ENCODE results near the gene RALGDS. TPM values are rescaled to one million over a fixed set of nuclear protein-coding genes. Genes with fewer than 3 reads are reported as not detected.

The RALGDS gene
- total and polyA plus RNA-seq, 2 donors (not counting 1 experiment from before 2014, with no cell fraction given), result 62.4 to 88.0 TPM

- H3K27me3 Mint-ChIP-seq, result no peaks in the 10 kb centered on the region
- peaks cover 14 to 17% of the 10 kb centered on the region in 2 donors for H3K4me1 ChIP-seq (ENCODE audit: control insufficient read depth in 2 of 2, insufficient read depth in 2 of 2, low read length in 2 of 2)
- peaks cover 13% of the 10 kb centered on the region for H3K4me1 Mint-ChIP-seq
- no peak overlapping the region for H3K4me3 ChIP-seq (ENCODE audit: control extremely low read depth in 1 of 5, extremely low read depth in 1 of 5, insufficient read depth in 1 of 5, low read depth in 2 of 5, low read length in 4 of 5)
- intact Hi-C loops (cut with micrococcal nuclease), result no loop called here
- peaks cover 0 to 5% (median 0%) of the 10 kb centered on the region in 3 donors for H3K9me3 ChIP-seq (ENCODE audit: control extremely low read depth in 1 of 3, control insufficient read depth in 2 of 3, insufficient read depth in 1 of 3, low read length in 2 of 3)
- peaks cover 16% of the 10 kb centered on the region for H3K79me2 ChIP-seq (ENCODE audit: control insufficient read depth, insufficient read depth, low read length)
- DNase-seq, result no peak
- no peak overlapping the region for H3K4me2 ChIP-seq (replicated peaks; ENCODE audit: low read depth, low read length, poor library complexity, severe bottlenecking)
- WGBS (ENCODE audit: insufficient coverage), result 88% methylated on average over 11 of the region's 18 CpGs
- TF ChIP-seq CTCF (IDR thresholded peaks at IDR 0.05) (no peak), EZH2 (IDR thresholded peaks at IDR 0.05; ENCODE audit: borderline replicate concordance, insufficient read depth, low read depth, low read length, poor library complexity, severe bottlenecking) (no peak)
- H3K27ac Mint-ChIP-seq, result no peak overlapping the region
- H4K20me1 ChIP-seq (ENCODE audit: control insufficient read depth, insufficient read depth, low read length, poor library complexity, severe bottlenecking), result peaks cover 10% of the 10 kb centered on the region
- H3K9me3 Mint-ChIP-seq (ENCODE audit: insufficient read depth), result no peaks in the 10 kb centered on the region
- H2AFZ ChIP-seq (ENCODE audit: insufficient read depth, low read depth, low read length, poor library complexity, severe bottlenecking), result no peak overlapping the region
- ATAC-seq (ENCODE audit: low read depth), result no peak
- peaks cover 0 to 58% of the 10 kb centered on the region in 2 experiments for H3K36me3 ChIP-seq (replicated peaks in 1 of 2; ENCODE audit: control extremely low read depth in 1 of 2, control insufficient read depth in 1 of 2, extremely low read depth in 1 of 2, insufficient read depth in 2 of 2, low read length in 1 of 2)
- H3K27ac ChIP-seq (ENCODE audit: low read length in 2 of 2), result no peak overlapping the region
- ChIA-PET CTCF (interaction anchor here (1.4 to 26.5 kb wide), 3 partner anchors 13 to 71 kb away, joined by 3 to 599 read pairs (median 3); no protein-coding TSS in a partner anchor), POLR2A (interaction anchor here (0.6 to 1.2 kb wide), 3 partner anchors 11 to 163 kb away, joined by 3 read pairs; no protein-coding TSS in a partner anchor)
- H3K4me3 Mint-ChIP-seq, result no peak overlapping the region
- no peaks in the 10 kb centered on the region for H3K27me3 ChIP-seq (replicated peaks in 1 of 4; ENCODE audit: control extremely low read depth in 1 of 4, control insufficient read depth in 3 of 4, insufficient read depth in 4 of 4, low read length in 3 of 4)
- no peak overlapping the region for H3K9ac ChIP-seq (ENCODE audit: low read length)
These were observed 12.9 kb downstream of the RALGDS start for GRCh38 chr9:133107961-133108793.

- H3K9me3 Mint-ChIP-seq (ENCODE audit: insufficient read depth), result no peaks in the 10 kb centered on the region
These were observed 13.8 kb downstream of the RALGDS start for GRCh38 chr9:133107245-133107722.

More at GRCh38 chr9:133107245-133107722, 13.8 kb downstream of the RALGDS start:
- peaks cover 0 to 65% of the 10 kb centered on the region in 2 experiments for H3K36me3 ChIP-seq (replicated peaks in 1 of 2; ENCODE audit: control extremely low read depth in 1 of 2, control insufficient read depth in 1 of 2, extremely low read depth in 1 of 2, insufficient read depth in 2 of 2, low read length in 1 of 2)
- no peak overlapping the region for H2AFZ ChIP-seq (ENCODE audit: insufficient read depth, low read depth, low read length, poor library complexity, severe bottlenecking)
- peaks cover 8% of the 10 kb centered on the region for H4K20me1 ChIP-seq (ENCODE audit: control insufficient read depth, insufficient read depth, low read length, poor library complexity, severe bottlenecking)
- no peak overlapping the region for H3K9ac ChIP-seq (ENCODE audit: low read length)
- H3K4me1 ChIP-seq (ENCODE audit: control insufficient read depth in 2 of 2, insufficient read depth in 2 of 2, low read length in 2 of 2), result peaks cover 5 to 8% of the 10 kb centered on the region in 2 donors
- no peaks in the 10 kb centered on the region for H3K27me3 ChIP-seq (replicated peaks in 1 of 4; ENCODE audit: control extremely low read depth in 1 of 4, control insufficient read depth in 3 of 4, insufficient read depth in 4 of 4, low read length in 3 of 4)
- no peak for DNase-seq
- Mint-ChIP-seq H3K4me1 (peaks cover 4% of the 10 kb centered on the region), H3K4me3 (no peak overlapping the region), H3K27me3 (no peaks in the 10 kb centered on the region), H3K27ac (no peak overlapping the region)
- ChIA-PET CTCF (interaction anchor here (1.4 to 26.5 kb wide), 2 partner anchors 12 to 41 kb away, joined by 3 to 599 read pairs; no protein-coding TSS in a partner anchor), POLR2A (interaction anchor here (0.6 kb wide), 2 partner anchors 24 to 162 kb away, joined by 3 to 4 read pairs; no protein-coding TSS in a partner anchor)
- H3K4me2 ChIP-seq (replicated peaks; ENCODE audit: low read depth, low read length, poor library complexity, severe bottlenecking), result no peak overlapping the region
- 91% methylated on average over 12 of the region's 13 CpGs for WGBS (ENCODE audit: insufficient coverage)
- peaks cover 0 to 5% (median 0%) of the 10 kb centered on the region in 3 donors for H3K9me3 ChIP-seq (ENCODE audit: control extremely low read depth in 1 of 3, control insufficient read depth in 2 of 3, insufficient read depth in 1 of 3, low read length in 2 of 3)
- TF ChIP-seq EZH2 (IDR thresholded peaks at IDR 0.05; ENCODE audit: borderline replicate concordance, insufficient read depth, low read depth, low read length, poor library complexity, severe bottlenecking), result no peak
- TF ChIP-seq CTCF (IDR thresholded peaks at IDR 0.05), result no peak
- H3K4me3 ChIP-seq (ENCODE audit: control extremely low read depth in 1 of 5, extremely low read depth in 1 of 5, insufficient read depth in 1 of 5, low read depth in 2 of 5, low read length in 4 of 5), result no peak overlapping the region
- peaks cover 9% of the 10 kb centered on the region for H3K79me2 ChIP-seq (ENCODE audit: control insufficient read depth, insufficient read depth, low read length)
- intact Hi-C loops (cut with micrococcal nuclease), result no loop called here
- H3K27ac ChIP-seq (ENCODE audit: low read length in 2 of 2), result no peak overlapping the region
- ATAC-seq (ENCODE audit: low read depth), result no peak
